ENCODE results near the gene CYS1. TPM values are rescaled to one million over a fixed set of nuclear protein-coding genes. Genes with fewer than 3 reads are reported as not detected.

CYS1 gene
- total and polyA plus RNA-seq, 2 of the 13 experiments (the other 11 are each of a cell fraction or from before 2014, with no cell fraction given): 0.04 TPM; not detected in 1

DNA sequence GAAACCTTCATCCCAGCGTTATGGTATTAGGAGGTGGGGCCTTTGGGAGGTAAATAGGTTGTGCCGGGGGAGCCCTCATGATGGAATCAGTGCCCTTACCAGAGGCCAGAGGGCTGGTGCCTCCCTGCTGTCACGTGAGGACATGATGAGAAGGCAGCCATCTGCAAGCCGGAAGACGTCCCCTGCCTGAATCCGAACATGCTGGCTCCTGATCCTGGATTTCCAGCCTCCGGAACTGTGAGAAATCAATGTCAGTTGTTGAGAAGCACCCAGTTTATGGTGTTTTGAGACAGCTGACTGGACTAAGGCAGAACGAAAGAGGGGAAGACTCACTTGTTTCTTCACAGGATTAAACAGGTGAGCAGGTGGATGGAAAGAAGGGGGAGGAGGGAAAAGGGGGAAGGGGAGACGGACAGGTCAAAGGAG is 49.9 kb downstream of the CYS1 start (continued):
- TF ChIP-seq, protein P1, sequence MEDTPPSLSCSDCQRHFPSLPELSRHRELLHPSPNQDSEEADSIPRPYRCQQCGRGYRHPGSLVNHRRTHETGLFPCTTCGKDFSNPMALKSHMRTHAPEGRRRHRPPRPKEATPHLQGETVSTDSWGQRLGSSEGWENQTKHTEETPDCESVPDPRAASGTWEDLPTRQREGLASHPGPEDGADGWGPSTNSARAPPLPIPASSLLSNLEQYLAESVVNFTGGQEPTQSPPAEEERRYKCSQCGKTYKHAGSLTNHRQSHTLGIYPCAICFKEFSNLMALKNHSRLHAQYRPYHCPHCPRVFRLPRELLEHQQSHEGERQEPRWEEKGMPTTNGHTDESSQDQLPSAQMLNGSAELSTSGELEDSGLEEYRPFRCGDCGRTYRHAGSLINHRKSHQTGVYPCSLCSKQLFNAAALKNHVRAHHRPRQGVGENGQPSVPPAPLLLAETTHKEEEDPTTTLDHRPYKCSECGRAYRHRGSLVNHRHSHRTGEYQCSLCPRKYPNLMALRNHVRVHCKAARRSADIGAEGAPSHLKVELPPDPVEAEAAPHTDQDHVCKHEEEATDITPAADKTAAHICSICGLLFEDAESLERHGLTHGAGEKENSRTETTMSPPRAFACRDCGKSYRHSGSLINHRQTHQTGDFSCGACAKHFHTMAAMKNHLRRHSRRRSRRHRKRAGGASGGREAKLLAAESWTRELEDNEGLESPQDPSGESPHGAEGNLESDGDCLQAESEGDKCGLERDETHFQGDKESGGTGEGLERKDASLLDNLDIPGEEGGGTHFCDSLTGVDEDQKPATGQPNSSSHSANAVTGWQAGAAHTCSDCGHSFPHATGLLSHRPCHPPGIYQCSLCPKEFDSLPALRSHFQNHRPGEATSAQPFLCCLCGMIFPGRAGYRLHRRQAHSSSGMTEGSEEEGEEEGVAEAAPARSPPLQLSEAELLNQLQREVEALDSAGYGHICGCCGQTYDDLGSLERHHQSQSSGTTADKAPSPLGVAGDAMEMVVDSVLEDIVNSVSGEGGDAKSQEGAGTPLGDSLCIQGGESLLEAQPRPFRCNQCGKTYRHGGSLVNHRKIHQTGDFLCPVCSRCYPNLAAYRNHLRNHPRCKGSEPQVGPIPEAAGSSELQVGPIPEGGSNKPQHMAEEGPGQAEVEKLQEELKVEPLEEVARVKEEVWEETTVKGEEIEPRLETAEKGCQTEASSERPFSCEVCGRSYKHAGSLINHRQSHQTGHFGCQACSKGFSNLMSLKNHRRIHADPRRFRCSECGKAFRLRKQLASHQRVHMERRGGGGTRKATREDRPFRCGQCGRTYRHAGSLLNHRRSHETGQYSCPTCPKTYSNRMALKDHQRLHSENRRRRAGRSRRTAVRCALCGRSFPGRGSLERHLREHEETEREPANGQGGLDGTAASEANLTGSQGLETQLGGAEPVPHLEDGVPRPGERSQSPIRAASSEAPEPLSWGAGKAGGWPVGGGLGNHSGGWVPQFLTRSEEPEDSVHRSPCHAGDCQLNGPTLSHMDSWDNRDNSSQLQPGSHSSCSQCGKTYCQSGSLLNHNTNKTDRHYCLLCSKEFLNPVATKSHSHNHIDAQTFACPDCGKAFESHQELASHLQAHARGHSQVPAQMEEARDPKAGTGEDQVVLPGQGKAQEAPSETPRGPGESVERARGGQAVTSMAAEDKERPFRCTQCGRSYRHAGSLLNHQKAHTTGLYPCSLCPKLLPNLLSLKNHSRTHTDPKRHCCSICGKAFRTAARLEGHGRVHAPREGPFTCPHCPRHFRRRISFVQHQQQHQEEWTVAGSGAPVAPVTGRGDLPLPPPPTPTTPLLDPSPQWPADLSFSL (CRISPR knock-in tag; IDR thresholded peaks at IDR 0.05): no peak
- TF ChIP-seq GTF2F1 (IDR thresholded peaks at IDR 0.05; ENCODE audit: low read length): no peak
- TF ChIP-seq PTBP1 (IDR thresholded peaks at IDR 0.05; ENCODE audit: low read depth, low read length, poor library complexity, severe bottlenecking): no peak
- TF ChIP-seq, protein P2, sequence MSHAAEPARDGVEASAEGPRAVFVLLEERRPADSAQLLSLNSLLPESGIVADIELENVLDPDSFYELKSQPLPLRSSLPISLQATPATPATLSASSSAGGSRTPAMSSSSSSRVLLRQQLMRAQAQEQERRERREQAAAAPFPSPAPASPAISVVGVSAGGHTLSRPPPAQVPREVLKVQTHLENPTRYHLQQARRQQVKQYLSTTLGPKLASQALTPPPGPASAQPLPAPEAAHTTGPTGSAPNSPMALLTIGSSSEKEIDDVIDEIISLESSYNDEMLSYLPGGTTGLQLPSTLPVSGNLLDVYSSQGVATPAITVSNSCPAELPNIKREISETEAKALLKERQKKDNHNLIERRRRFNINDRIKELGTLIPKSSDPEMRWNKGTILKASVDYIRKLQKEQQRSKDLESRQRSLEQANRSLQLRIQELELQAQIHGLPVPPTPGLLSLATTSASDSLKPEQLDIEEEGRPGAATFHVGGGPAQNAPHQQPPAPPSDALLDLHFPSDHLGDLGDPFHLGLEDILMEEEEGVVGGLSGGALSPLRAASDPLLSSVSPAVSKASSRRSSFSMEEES (CRISPR knock-in tag; IDR thresholded peaks at IDR 0.05): peak; percentile 63; the same call in 1 of the 2 replicates
- TF ChIP-seq HOXA5 (CRISPR knock-in tag; IDR thresholded peaks at IDR 0.05): no peak
- TF ChIP-seq CREB1 (IDR thresholded peaks at IDR 0.05): no peak
- no peak for TF ChIP-seq CREB1 (CRISPR knock-in tag; IDR thresholded peaks at IDR 0.05)
- 0 out of 2 replicates have a peak, but pooled peaks have one; percentile 39 for TF ChIP-seq ZMYM4 (CRISPR knock-in tag; IDR thresholded peaks at IDR 0.05)
- TF ChIP-seq TAF1 (CRISPR knock-in tag; IDR thresholded peaks at IDR 0.05): no peak
- TF ChIP-seq, protein P3, sequence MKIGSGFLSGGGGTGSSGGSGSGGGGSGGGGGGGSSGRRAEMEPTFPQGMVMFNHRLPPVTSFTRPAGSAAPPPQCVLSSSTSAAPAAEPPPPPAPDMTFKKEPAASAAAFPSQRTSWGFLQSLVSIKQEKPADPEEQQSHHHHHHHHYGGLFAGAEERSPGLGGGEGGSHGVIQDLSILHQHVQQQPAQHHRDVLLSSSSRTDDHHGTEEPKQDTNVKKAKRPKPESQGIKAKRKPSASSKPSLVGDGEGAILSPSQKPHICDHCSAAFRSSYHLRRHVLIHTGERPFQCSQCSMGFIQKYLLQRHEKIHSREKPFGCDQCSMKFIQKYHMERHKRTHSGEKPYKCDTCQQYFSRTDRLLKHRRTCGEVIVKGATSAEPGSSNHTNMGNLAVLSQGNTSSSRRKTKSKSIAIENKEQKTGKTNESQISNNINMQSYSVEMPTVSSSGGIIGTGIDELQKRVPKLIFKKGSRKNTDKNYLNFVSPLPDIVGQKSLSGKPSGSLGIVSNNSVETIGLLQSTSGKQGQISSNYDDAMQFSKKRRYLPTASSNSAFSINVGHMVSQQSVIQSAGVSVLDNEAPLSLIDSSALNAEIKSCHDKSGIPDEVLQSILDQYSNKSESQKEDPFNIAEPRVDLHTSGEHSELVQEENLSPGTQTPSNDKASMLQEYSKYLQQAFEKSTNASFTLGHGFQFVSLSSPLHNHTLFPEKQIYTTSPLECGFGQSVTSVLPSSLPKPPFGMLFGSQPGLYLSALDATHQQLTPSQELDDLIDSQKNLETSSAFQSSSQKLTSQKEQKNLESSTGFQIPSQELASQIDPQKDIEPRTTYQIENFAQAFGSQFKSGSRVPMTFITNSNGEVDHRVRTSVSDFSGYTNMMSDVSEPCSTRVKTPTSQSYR (CRISPR knock-in tag; IDR thresholded peaks at IDR 0.05; ENCODE audit: borderline replicate concordance): no peak
- no peak for TF ChIP-seq KLF12 (CRISPR knock-in tag; IDR thresholded peaks at IDR 0.05; ENCODE audit: borderline replicate concordance)
- no peak for TF ChIP-seq RFX1 (IDR thresholded peaks at IDR 0.05)
- TF ChIP-seq, protein P4, sequence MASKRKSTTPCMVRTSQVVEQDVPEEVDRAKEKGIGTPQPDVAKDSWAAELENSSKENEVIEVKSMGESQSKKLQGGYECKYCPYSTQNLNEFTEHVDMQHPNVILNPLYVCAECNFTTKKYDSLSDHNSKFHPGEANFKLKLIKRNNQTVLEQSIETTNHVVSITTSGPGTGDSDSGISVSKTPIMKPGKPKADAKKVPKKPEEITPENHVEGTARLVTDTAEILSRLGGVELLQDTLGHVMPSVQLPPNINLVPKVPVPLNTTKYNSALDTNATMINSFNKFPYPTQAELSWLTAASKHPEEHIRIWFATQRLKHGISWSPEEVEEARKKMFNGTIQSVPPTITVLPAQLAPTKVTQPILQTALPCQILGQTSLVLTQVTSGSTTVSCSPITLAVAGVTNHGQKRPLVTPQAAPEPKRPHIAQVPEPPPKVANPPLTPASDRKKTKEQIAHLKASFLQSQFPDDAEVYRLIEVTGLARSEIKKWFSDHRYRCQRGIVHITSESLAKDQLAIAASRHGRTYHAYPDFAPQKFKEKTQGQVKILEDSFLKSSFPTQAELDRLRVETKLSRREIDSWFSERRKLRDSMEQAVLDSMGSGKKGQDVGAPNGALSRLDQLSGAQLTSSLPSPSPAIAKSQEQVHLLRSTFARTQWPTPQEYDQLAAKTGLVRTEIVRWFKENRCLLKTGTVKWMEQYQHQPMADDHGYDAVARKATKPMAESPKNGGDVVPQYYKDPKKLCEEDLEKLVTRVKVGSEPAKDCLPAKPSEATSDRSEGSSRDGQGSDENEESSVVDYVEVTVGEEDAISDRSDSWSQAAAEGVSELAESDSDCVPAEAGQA (IDR thresholded peaks at IDR 0.05; ENCODE audit: low read depth): no peak
- TF ChIP-seq, protein P4 (CRISPR knock-in tag; IDR thresholded peaks at IDR 0.05; ENCODE audit: borderline replicate concordance): no peak

Measured in HepG2 (cell line).